Neuronal stem cell (in vitro differentiated cells): ENCODE results near the gene CEPT1.

Source experiments
- DNase-seq: peaks from one replicate; pipeline ENCODE4 v3.0.0-alpha.2; 2013; ENCODE audit warnings: low spot score
- H2AFZ ChIP-seq: one replicate; pipeline ENCODE4 v1.6.1; 2013; ENCODE audit warnings: mild to moderate bottlenecking, low read length, inconsistent platforms
- H2AK5ac ChIP-seq: 2 replicates; pipeline ENCODE4 v1.6.1; 2013; ENCODE audit warnings: low read depth, mild to moderate bottlenecking, inconsistent platforms, low read length, moderate library complexity, mixed read lengths
- H2BK120ac ChIP-seq: 2 replicates; pipeline ENCODE4 v1.6.1; 2013; ENCODE audit warnings: low read depth, mild to moderate bottlenecking, inconsistent platforms, low read length, moderate library complexity, mixed read lengths
- H2BK12ac ChIP-seq: one replicate; pipeline ENCODE4 v1.6.1; 2013; ENCODE audit warnings: low read length, inconsistent platforms
- H2BK15ac ChIP-seq: 2 replicates; pipeline ENCODE4 v1.6.1; 2013; ENCODE audit warnings: mild to moderate bottlenecking, low read length, inconsistent platforms, mixed read lengths
- H2BK5ac ChIP-seq: one replicate; pipeline ENCODE4 v1.6.1; 2013; ENCODE audit warnings: inconsistent platforms, mild to moderate bottlenecking, low read length, moderate library complexity
- H3K14ac ChIP-seq: one replicate; pipeline ENCODE4 v1.6.1; 2013; ENCODE audit warnings: low read length, inconsistent platforms
- H3K18ac ChIP-seq: 2 replicates; pipeline ENCODE4 v1.6.1; 2013; ENCODE audit warnings: low read length, inconsistent platforms
- H3K23ac ChIP-seq: 2 replicates; pipeline ENCODE4 v1.6.1; 2013; ENCODE audit warnings: low read depth, mild to moderate bottlenecking, mixed read lengths, low read length, inconsistent platforms; ENCODE audit not compliant: poor library complexity
- H3K27ac ChIP-seq: replicated peaks from 3 replicates; pipeline ENCODE4 v1.5.1; 2013; ENCODE audit warnings: low read length, inconsistent platforms
- H3K27me3 ChIP-seq, 3 experiments: 2 replicates each; pipeline ENCODE4 v1.6.1; 2013; ENCODE audit warnings: low read length in 3 of 3, mild to moderate bottlenecking in 2 of 3, inconsistent platforms in 1 of 3, low read depth in 1 of 3, mixed read lengths in 1 of 3, moderate library complexity in 1 of 3; ENCODE audit not compliant: control insufficient read depth in 3 of 3, insufficient read depth in 3 of 3
- H3K36me3 ChIP-seq, 2 donors: replicated peaks in 1 of 2; 2 replicates each; pipeline ENCODE4 v1.6.1; 2013; ENCODE audit warnings: low read length in 2 of 2; ENCODE audit not compliant: control insufficient read depth in 2 of 2, insufficient read depth in 2 of 2
- H3K4ac ChIP-seq: 2 replicates; pipeline ENCODE4 v1.6.1; 2013; ENCODE audit warnings: inconsistent platforms, mild to moderate bottlenecking, low read length, moderate library complexity
- H3K4me1 ChIP-seq, 2 donors: 1 replicate in 1 of 2; 2 replicates in 1 of 2; pipeline ENCODE4 v1.6.1; 2013; ENCODE audit warnings: low read length in 2 of 2, low read depth in 1 of 2; ENCODE audit not compliant: control insufficient read depth in 2 of 2, insufficient read depth in 1 of 2
- H3K4me2 ChIP-seq: one replicate; pipeline ENCODE4 v1.6.1; 2013; ENCODE audit warnings: mild to moderate bottlenecking, low read length, inconsistent platforms; ENCODE audit not compliant: insufficient read depth, poor library complexity, severe bottlenecking
- H3K4me3 ChIP-seq, 2 donors: 2 replicates each; pipeline ENCODE4 v1.5.1; 2013; ENCODE audit warnings: low read length in 2 of 2, mild to moderate bottlenecking in 2 of 2, inconsistent platforms in 1 of 2, moderate library complexity in 1 of 2
- H3K79me1 ChIP-seq: one replicate; pipeline ENCODE4 v1.6.1; 2013; ENCODE audit warnings: low read depth, mild to moderate bottlenecking, inconsistent platforms, low read length, moderate library complexity
- H3K9ac ChIP-seq: one replicate; pipeline ENCODE4 v1.6.1; 2013; ENCODE audit warnings: mild to moderate bottlenecking, low read depth, low read length, inconsistent platforms; ENCODE audit not compliant: poor library complexity
- H3K9me3 ChIP-seq, 2 donors: replicated peaks in 1 of 2; 2 replicates each; pipeline versions ENCODE3 to v1.6.1; 2013; ENCODE audit warnings: low read length in 2 of 2, mild to moderate bottlenecking in 2 of 2, inconsistent platforms in 1 of 2, low read depth in 1 of 2, mixed read lengths in 1 of 2, moderate library complexity in 1 of 2; ENCODE audit not compliant: control insufficient read depth in 2 of 2, insufficient read depth in 1 of 2
- H4K8ac ChIP-seq: one replicate; pipeline ENCODE4 v1.6.1; 2013; ENCODE audit warnings: low read depth, mild to moderate bottlenecking, inconsistent platforms, low read length, moderate library complexity
- H4K91ac ChIP-seq: one replicate; pipeline ENCODE4 v1.6.1; 2013; ENCODE audit warnings: low read length, low read depth, mild to moderate bottlenecking, inconsistent platforms; ENCODE audit not compliant: poor library complexity
- WGBS, 2 donors: extraction: QIAGEN DNeasy Blood & Tissue Kit; methylation state at CpG; one replicate each; pipeline ENCODE4 v1.1.7; 2013; ENCODE audit warnings: missing lambda C conversion rate in 2 of 2, mixed read lengths in 1 of 2; ENCODE audit not compliant: insufficient read length in 2 of 2, insufficient replicate concordance in 1 of 2; ENCODE audit errors: extremely low coverage in 2 of 2; 5-methylcytosine and 5-hydroxymethylcytosine counted together

Gene CEPT1

GRCh38 chr1:111101854-111102642 is 38.0 kb upstream of the CEPT1 start:
- no peak overlapping the region for H4K91ac ChIP-seq
- no peaks in the 10 kb centered on the region for H3K27me3 ChIP-seq
- H4K8ac ChIP-seq: no peak overlapping the region
- no peak overlapping the region for H2BK120ac ChIP-seq
- no peak overlapping the region for H2BK15ac ChIP-seq
- peak overlapping the region in 1 of 2 donors; percentile 46 for H3K4me3 ChIP-seq
- H2BK12ac ChIP-seq: no peak overlapping the region
- H3K36me3 ChIP-seq: no peaks in the 10 kb centered on the region
- H2BK5ac ChIP-seq: no peak overlapping the region
- H3K4me2 ChIP-seq: no peak overlapping the region
- H3K23ac ChIP-seq: no peak overlapping the region
- no peak overlapping the region for H2AK5ac ChIP-seq
- H3K14ac ChIP-seq: no peak overlapping the region
- H3K4ac ChIP-seq: no peak overlapping the region
- H3K9me3 ChIP-seq: peaks cover 12 to 13% of the 10 kb centered on the region in 2 donors
- H3K4me1 ChIP-seq: no peaks in the 10 kb centered on the region
- H3K79me1 ChIP-seq: no peaks in the 10 kb centered on the region
- no peak overlapping the region for H3K27ac ChIP-seq
- H3K18ac ChIP-seq: no peak overlapping the region
- DNase-seq: no peak
- no peak overlapping the region for H2AFZ ChIP-seq
- H3K9ac ChIP-seq: no peak overlapping the region
- no CpG with 5 or more reads among the region's 5 CpGs for WGBS, 2 donors

- WGBS, 2 donors: no CpG with 5 or more reads among the region's 2 CpGs
- H3K18ac ChIP-seq: no peak overlapping the region
These were observed 35.0 kb upstream of the CEPT1 start for GRCh38 chr1:111104981-111105380.

GRCh38 chr1:111110197-111110899 is 29.7 kb upstream of the CEPT1 start:
- Histone ChIP-seq H3K4ac (no peak overlapping the region), H3K4me3 (no peak overlapping the region), H3K4me2 (no peak overlapping the region), H3K79me1 (no peaks in the 10 kb centered on the region), H3K27me3 (no peaks in the 10 kb centered on the region), H3K36me3 (peaks cover 2 to 23% of the 10 kb centered on the region in 2 donors), H2AFZ (no peak overlapping the region), H4K91ac (no peak overlapping the region), H4K8ac (no peak overlapping the region), H2AK5ac (no peak overlapping the region), H2BK12ac (no peak overlapping the region), H3K27ac (no peak overlapping the region), H2BK5ac (no peak overlapping the region), H3K9me3 (peaks cover 7% of the 10 kb centered on the region in 2 donors), H3K23ac (no peak overlapping the region), H3K14ac (no peak overlapping the region), H2BK15ac (no peak overlapping the region), H3K9ac (no peak overlapping the region), H3K4me1 (no peaks in the 10 kb centered on the region), H2BK120ac (no peak overlapping the region), H3K18ac (no peak overlapping the region)
- WGBS, 2 donors: no CpG with 5 or more reads among the region's 1 CpG
- no peak for DNase-seq

More at GRCh38 chr1:111104981-111105380, 35.0 kb upstream of the CEPT1 start:
- Histone ChIP-seq H3K14ac (no peak overlapping the region), H2BK12ac (no peak overlapping the region), H2AK5ac (no peak overlapping the region), H3K4me1 (no peaks in the 10 kb centered on the region), H2BK120ac (no peak overlapping the region), H3K27me3 (no peaks in the 10 kb centered on the region), H4K91ac (no peak overlapping the region), H2BK15ac (no peak overlapping the region), H3K4ac (no peak overlapping the region), H4K8ac (no peak overlapping the region), H2BK5ac (no peak overlapping the region), H3K4me3 (no peak overlapping the region), H3K79me1 (no peaks in the 10 kb centered on the region), H3K9me3 (peaks cover 15 to 16% of the 10 kb centered on the region in 2 donors), H3K9ac (no peak overlapping the region), H3K36me3 (no peaks in the 10 kb centered on the region), H3K27ac (no peak overlapping the region), H3K23ac (no peak overlapping the region), H2AFZ (no peak overlapping the region), H3K4me2 (no peak overlapping the region)
- DNase-seq: no peak

- H2BK15ac ChIP-seq: no peak overlapping the region
- no peak overlapping the region for H3K27ac ChIP-seq
- no peak overlapping the region for H2AFZ ChIP-seq
- H2BK12ac ChIP-seq: no peak overlapping the region
- no peak overlapping the region for H4K8ac ChIP-seq
- no peaks in the 10 kb centered on the region for H3K79me1 ChIP-seq
- no peaks in the 10 kb centered on the region for H3K9me3 ChIP-seq
- peaks cover 2 to 78% of the 10 kb centered on the region in 2 donors for H3K36me3 ChIP-seq
- H2AK5ac ChIP-seq: no peak overlapping the region
- H3K27me3 ChIP-seq: no peaks in the 10 kb centered on the region
- H4K91ac ChIP-seq: no peak overlapping the region
- no peak overlapping the region for H3K4me3 ChIP-seq
- no peak for DNase-seq
- no peak overlapping the region for H3K4me2 ChIP-seq
- H3K4me1 ChIP-seq: no peaks in the 10 kb centered on the region
- no peak overlapping the region for H2BK5ac ChIP-seq
- WGBS, 2 donors: no CpG with 5 or more reads among the region's 2 CpGs
- H3K14ac ChIP-seq: no peak overlapping the region
- no peak overlapping the region for H3K4ac ChIP-seq
- no peak overlapping the region for H2BK120ac ChIP-seq
- no peak overlapping the region for H3K23ac ChIP-seq
- H3K18ac ChIP-seq: no peak overlapping the region
- no peak overlapping the region for H3K9ac ChIP-seq
These were observed 23.5 kb upstream of the CEPT1 start for GRCh38 chr1:111116496-111116895.
